Measurements from ENCODE around the gene CLCA2. TPM values are rescaled to one million over a fixed set of nuclear protein-coding genes. Genes with fewer than 3 reads are reported as not detected.

CLCA2 gene
- total RNA-seq, 4 donors from 2014 or later, result 0.19 to 38.3 (median 1.7) TPM; not detected in 1

GRCh38 chr1:86477256-86477655 lies 53.3 kb downstream of the CLCA2 start:
- Histone ChIP-seq H3K9me3 (no peaks in the 10 kb centered on the region), H3K4me1 (peaks cover 0 to 6% (median 0%) of the 10 kb centered on the region in 3 donors), H3K27me3 (no peaks in the 10 kb centered on the region), H3K27ac (no peak overlapping the region), H3K4me3 (no peak overlapping the region), H3K36me3 (no peaks in the 10 kb centered on the region)
- TF ChIP-seq POLR2AphosphoS5 (IDR thresholded peaks at IDR 0.05) (no peak), CTCF (IDR thresholded peaks at IDR 0.05) (no peak), EP300 (IDR thresholded peaks at IDR 0.05) (no peak), POLR2A (IDR thresholded peaks at IDR 0.05) (no peak)
- 41 to 83% methylated on average over 3 of the region's 4 CpGs for WGBS, 2 donors (ENCODE audit: low coverage in 1 of 2)
- ATAC-seq, result peak; percentile 36

GRCh38 chr1:86477682-86478081 lies 53.7 kb downstream of the CLCA2 start:
- H3K27ac ChIP-seq, result peak overlapping the region in 1 of 4 donors; percentile 1
- no peaks in the 10 kb centered on the region for H3K27me3 ChIP-seq
- no peak for TF ChIP-seq EP300 (IDR thresholded peaks at IDR 0.05)
- no peak for TF ChIP-seq POLR2AphosphoS5 (IDR thresholded peaks at IDR 0.05)
- no peak for TF ChIP-seq POLR2A (IDR thresholded peaks at IDR 0.05)
- no peak for TF ChIP-seq CTCF (IDR thresholded peaks at IDR 0.05)
- 50 to 59% methylated on average over 4 of the region's 4 CpGs for WGBS, 2 donors (ENCODE audit: low coverage in 1 of 2)
- H3K4me3 ChIP-seq, result no peak overlapping the region
- no peaks in the 10 kb centered on the region for H3K9me3 ChIP-seq
- peaks cover 0 to 6% (median 0%) of the 10 kb centered on the region in 3 donors for H3K4me1 ChIP-seq
- H3K36me3 ChIP-seq, result no peaks in the 10 kb centered on the region
- ATAC-seq, result no peak

- TF ChIP-seq CTCF (IDR thresholded peaks at IDR 0.05) (no peak), EP300 (IDR thresholded peaks at IDR 0.05) (no peak), POLR2A (IDR thresholded peaks at IDR 0.05) (no peak), POLR2AphosphoS5 (IDR thresholded peaks at IDR 0.05) (no peak)
- H3K27ac ChIP-seq, result no peak overlapping the region
- H3K4me3 ChIP-seq, result no peak overlapping the region
- H3K4me1 ChIP-seq, result peaks cover 0 to 6% (median 0%) of the 10 kb centered on the region in 3 donors
- WGBS, 2 donors (ENCODE audit: low coverage in 1 of 2), result 48 to 61% methylated on average over 4 to 5 of the region's 5 CpGs
- H3K9me3 ChIP-seq, result no peaks in the 10 kb centered on the region
- no peak for ATAC-seq
- no peaks in the 10 kb centered on the region for H3K36me3 ChIP-seq
- no peaks in the 10 kb centered on the region for H3K27me3 ChIP-seq
Measured at GRCh38 chr1:86478416-86479156, 54.6 kb downstream of the CLCA2 start.

GRCh38 chr1:86481966-86482365 lies 58.0 kb downstream of the CLCA2 start:
- no peak for ATAC-seq
- Histone ChIP-seq H3K4me3 (no peak overlapping the region), H3K4me1 (peaks cover 0 to 6% (median 0%) of the 10 kb centered on the region in 3 donors), H3K27me3 (no peaks in the 10 kb centered on the region), H3K27ac (no peak overlapping the region), H3K36me3 (no peaks in the 10 kb centered on the region), H3K9me3 (no peaks in the 10 kb centered on the region)
- TF ChIP-seq POLR2A (IDR thresholded peaks at IDR 0.05) (no peak), CTCF (IDR thresholded peaks at IDR 0.05) (no peak), EP300 (IDR thresholded peaks at IDR 0.05) (no peak), POLR2AphosphoS5 (IDR thresholded peaks at IDR 0.05) (no peak)
- 93 to 94% methylated on average over 3 to 4 of the region's 4 CpGs for WGBS, 2 donors (ENCODE audit: low coverage in 1 of 2)

Data from gastroesophageal sphincter (tissue), 4 donors.